ENCODE results near the gene THAP10.
A peak's percentile ranks its signal among the peaks of the same experiment; 100 is the strongest.
"Not testable (repeated sequence)": the region's sequence is repeated elsewhere in the genome, so short reads cannot be mapped to it uniquely, and the experiment has no call there.

Gene THAP10

DNA sequence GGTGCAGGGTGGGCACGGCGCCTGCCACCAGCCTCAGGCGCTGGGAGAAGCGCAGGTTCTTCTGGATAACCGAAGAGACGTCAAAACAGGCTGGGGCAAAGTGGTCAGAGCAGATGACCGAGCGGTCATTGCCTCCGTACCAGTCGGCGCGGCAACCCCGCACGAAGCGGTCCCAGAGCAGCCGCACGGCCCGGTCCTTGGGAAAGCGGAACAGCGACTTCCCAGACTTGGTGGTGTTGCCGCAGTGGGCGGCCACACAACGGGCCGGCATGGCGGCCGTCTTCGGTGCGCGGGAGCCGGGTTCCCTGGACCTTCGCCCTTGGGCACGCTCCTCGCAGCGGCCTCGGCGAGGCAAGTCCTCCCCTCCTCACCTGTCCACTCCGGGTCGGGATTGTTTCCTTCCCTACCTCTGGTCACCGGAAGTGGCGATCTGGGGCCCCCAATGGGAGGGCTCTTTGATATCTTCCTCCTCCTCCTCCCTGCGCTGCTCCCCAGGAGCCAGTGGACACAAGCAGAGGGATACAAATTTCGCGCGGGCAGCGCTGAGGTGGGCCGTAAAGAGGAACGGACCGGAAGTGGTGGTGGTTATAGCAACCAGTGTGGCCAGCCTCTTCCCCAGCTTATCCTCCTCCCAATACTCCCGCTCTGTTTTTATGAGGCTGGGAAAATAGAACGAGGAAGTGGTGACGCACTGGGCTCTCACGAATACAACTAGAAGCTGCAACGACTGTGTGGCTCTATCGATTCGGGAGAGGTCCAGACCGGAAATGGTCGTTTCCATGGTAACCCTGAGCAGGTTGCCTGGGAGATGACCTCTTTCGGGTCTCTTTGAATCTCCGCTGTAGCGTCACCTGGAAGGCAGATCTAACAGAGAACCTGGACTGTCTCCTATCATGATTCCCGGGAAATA lies at the start of gene THAP10, which contains the start of gene LRRC49:
Gene THAP10, minus strand, starts transcription at position 432 of the 910 bp plus-strand sequence. Its CDS starts 161 bp downstream, at position 271.
Gene LRRC49, plus strand, starts transcription at position 825 of the 910 bp plus-strand sequence. Its CDS starts 69 bp downstream, at position 894.
- peak in 1 of 2 donors; percentile 8 for DNase-seq (ENCODE audit: low read depth in 2 of 2)

GRCh38 chr15:70936326-70936725 lies 44.1 kb upstream of the THAP10 start:
- no peak for DNase-seq (ENCODE audit: low read depth in 2 of 2)

GRCh38 chr15:70935631-70936030 lies 43.4 kb upstream of the THAP10 start:
- no peak for DNase-seq (ENCODE audit: low read depth in 2 of 2)

DNA sequence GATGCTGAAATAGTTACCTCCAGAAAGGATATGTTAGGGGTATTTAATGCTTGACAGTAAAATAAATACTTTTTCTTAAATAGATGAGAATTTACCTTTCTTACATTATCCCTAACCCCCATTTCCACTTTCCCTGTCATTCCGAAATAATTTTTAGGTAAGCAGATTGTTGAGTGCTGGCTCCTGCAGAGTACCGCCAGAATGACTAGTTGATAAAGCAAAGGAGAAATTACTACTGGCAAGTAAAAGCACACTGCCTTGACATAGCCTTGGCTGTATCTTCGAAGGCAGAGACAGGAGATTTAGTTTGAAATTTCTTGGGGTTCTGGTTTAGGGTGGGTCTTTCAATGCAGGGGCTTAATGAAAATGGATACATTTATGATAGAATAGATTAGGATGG lies 41.2 kb upstream of the THAP10 start:
- DNase-seq (ENCODE audit: low read depth in 2 of 2): no peak

DNA sequence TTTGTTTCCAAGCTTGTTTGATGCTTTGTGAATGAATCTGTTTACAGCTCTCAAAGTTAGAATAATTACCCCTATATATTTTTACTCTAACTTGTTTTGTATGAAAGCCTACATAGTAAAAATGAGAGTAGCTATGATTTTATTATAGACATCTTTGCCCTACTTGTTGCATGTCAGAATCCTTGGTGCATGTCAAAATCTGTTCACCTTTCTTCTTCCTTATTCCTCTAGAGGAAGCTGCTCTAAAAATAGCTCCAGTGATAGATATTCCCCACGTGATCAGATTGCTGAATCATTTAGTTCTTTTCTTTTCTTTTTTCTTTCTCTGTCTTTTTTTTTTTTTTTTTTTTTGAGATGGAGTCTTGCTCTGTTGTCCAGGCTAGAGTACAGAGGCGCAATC lies 40.2 kb upstream of the THAP10 start:
- no peak for DNase-seq (ENCODE audit: low read depth in 2 of 2)

GRCh38 chr15:70931821-70932220 lies 39.6 kb upstream of the THAP10 start:
- DNase-seq (ENCODE audit: low read depth in 2 of 2): no peak

GRCh38 chr15:70926914-70927313 lies 34.7 kb upstream of the THAP10 start:
- DNase-seq (ENCODE audit: low read depth in 2 of 2): not testable (repeated sequence)

- no peak for DNase-seq (ENCODE audit: low read depth in 2 of 2)
Measured at GRCh38 chr15:70923311-70924080, 31.3 kb upstream of the THAP10 start.

GRCh38 chr15:70922119-70922518 lies 29.9 kb upstream of the THAP10 start:
- no peak for DNase-seq (ENCODE audit: low read depth in 2 of 2)

GRCh38 chr15:70920981-70921696 lies 28.9 kb upstream of the THAP10 start:
- no peak for DNase-seq (ENCODE audit: low read depth in 2 of 2)

DNA sequence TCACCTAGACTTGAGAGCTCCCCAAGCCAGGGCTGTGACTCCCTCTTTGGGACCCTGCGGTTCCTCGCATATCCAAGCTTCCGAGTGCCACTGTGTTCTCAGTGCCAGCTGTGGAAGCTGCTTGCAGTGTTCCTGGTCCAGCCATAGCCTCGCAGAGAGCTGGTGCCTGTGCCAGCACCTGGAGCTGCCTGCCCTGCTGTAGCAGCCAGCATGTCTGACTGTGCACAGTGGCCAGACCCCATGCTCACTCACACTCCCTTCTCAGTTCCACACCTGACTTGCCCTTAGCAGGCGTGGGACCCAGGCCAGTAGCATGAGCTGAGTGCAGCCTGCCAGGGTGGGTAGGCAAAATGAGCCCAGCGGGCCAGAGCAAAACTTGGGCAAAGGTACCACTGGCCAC lies 25.7 kb upstream of the THAP10 start:
- no peak for DNase-seq (ENCODE audit: low read depth in 2 of 2)

GRCh38 chr15:70916531-70916930 lies 24.3 kb upstream of the THAP10 start:
- no peak for DNase-seq (ENCODE audit: low read depth in 2 of 2)

GRCh38 chr15:70912187-70912586 lies 20.0 kb upstream of the THAP10 start:
- DNase-seq (ENCODE audit: low read depth in 2 of 2): no peak

DNA sequence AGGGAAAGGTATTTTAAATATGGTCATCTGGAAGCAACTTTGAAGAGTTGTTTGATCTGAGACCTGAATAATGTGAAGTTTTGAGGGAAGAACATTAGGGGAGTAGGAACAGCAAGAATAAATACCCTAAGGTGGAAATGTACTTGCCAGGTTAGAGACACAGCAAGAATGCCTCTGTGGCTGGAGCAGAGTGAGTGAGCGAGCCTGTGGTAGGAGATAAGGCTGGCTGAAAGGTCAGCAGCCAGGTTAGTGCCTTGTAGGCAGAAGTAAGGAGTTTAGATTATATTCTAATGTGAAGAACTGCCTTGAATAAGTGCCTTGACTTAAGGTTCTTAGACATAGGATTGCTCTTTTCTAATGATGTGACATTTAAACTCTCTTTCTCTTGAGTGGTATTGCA lies 18.7 kb upstream of the THAP10 start:
- no peak for DNase-seq (ENCODE audit: low read depth in 2 of 2)

- DNase-seq (ENCODE audit: low read depth in 2 of 2): no peak
Measured at GRCh38 chr15:70907784-70908471, 15.7 kb upstream of the THAP10 start.

DNA sequence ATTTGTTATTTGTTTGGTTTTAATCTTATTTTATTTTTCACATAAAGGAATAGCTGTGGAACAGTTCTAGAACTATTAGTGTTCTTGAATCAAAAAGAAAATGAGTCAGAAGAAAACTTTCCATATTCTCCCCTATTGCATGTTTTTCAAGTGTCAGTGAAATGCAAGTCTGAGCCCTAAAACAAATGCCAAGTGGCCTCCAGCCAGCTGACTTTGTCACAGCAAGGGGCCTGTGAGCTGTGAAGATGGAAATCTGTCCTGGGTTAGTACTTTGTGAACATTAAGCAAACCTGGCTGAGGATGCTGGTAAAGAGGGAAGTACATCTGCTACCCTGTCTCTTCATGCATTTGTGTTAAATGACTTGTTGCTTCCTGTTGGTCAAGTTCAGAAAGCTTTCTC lies 14.6 kb upstream of the THAP10 start:
- DNase-seq (ENCODE audit: low read depth in 2 of 2): no peak

DNA sequence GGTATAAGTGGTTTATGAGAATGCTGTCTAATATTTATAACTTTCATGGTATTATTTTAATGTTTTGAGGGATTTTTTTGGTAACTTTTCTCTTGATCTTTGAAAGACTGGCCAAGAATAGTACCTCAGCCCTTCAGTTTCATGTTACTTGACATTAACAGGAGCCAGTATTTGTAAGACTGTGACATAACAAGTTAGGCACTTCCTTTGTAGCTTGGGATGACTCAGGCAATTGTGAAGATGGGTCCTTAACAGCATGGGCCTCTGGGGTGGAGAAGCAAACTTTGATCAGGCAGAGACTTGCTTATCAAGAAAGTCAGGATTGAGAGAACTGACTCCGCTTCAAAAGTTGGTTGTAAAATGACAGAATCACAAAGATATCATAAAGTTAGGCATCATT lies 9.9 kb upstream of the THAP10 start:
- DNase-seq (ENCODE audit: low read depth in 2 of 2): no peak

DNA sequence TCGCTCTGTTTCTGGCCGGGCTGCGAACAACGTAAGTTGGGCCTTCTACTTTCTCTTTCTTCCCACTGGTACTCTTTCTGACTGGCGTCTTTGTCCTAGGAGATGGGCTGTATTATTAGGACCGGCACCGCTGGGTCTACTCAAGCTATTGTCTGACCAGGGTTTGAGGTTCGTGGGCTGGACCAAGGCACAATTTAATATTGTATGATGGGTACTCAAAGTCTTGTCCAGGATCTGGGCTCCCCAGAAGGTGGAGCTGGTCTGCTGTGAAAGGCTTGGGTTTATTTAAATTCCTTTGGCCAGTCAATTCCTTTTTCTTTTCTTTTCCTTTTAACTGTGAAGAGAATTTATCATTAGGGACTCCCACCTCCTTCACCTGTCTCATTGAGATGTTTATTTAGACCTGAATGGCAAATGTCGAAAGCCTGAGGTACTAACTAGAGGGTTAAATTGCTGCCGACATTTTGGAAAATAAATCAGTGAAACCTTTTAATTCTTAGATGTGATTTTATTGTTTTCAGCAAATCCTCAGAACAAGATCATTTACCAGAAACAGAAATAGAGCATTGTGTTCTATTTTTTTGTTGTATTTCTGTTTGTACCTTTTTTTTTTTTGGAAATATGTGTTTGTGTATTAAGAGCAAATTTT lies 803 bp upstream of the THAP10 start:
- no peak for DNase-seq (ENCODE audit: low read depth in 2 of 2)

DNA sequence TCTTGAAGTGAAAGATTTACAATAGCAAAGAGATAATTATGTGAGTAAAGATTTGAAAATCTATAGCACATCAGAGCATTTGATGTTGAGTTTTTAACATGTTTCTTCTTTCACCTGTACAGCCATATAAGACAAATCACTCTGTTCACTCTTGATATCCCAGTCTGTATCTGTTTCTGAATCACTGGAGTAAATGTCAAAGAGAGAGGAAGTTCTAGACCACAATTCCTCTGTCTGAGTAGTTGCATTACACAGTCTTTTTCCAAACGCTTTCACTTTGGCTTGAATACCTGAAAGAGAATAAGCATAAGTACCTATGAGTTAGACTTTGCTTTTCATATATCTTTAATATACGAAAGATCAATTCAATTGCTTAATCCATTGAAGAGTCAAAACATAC lies 9.9 kb downstream of the THAP10 start:
- no peak for DNase-seq (ENCODE audit: low read depth in 2 of 2)

- no peak for DNase-seq (ENCODE audit: low read depth in 2 of 2)
Measured at GRCh38 chr15:70880781-70881180, 11.5 kb downstream of the THAP10 start.

DNA sequence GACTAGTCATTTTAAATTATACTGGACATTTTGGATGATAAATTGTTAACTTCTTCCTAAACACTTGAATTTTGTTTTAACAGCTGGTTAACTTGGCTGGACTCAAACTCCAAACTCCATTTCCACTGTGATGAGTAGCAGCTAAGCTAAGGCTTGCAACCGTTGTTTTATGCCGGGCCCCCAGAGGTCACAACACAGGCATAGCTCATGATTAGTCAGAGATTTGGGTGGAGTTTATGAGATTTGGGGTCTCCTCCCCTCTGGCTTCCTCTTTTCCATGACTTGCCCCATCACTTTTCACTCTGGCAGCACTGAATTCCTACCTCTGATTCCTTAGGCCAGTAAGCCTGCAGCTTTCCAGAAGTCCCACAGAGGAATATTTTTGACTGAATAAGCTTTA lies 12.8 kb downstream of the THAP10 start:
- DNase-seq (ENCODE audit: low read depth in 2 of 2): no peak

Measured in stimulated activated CD4-positive, alpha-beta T cell treated with anti-CD3 and anti-CD28 coated beads, Interleukin-1b, Interleukin-23, amount 100 ng/mL, for 4 hours (primary cell).